Stimulated activated memory B cell treated with anti-CD40 and anti-IgM and Interleukin-4, amounts not matched to agents 10 μg/mL and 1 μg/mL and 100 μg/mL, for 72 hours (primary cell): ENCODE data around the gene TP53RK.

Source experiments
- ATAC-seq: fragments of 150-1000 bp; cut with Tn5 transposase; 2 replicates; pipeline ENCODE4 v1.10.0; 2021
- H3K27ac Mint-ChIP-seq: one replicate; pipeline ENCODE4 v1.8.0; 2022; ENCODE audit warnings: mild to moderate bottlenecking, mixed read lengths
- H3K27me3 Mint-ChIP-seq: one replicate; pipeline ENCODE4 v1.8.0; 2022; ENCODE audit warnings: mixed read lengths
- H3K36me3 Mint-ChIP-seq: one replicate; pipeline ENCODE4 v1.8.0; 2022; ENCODE audit warnings: mixed read lengths
- H3K4me1 Mint-ChIP-seq: one replicate; pipeline ENCODE4 v1.8.0; 2022; ENCODE audit warnings: mixed read lengths
- H3K4me3 Mint-ChIP-seq: one replicate; pipeline ENCODE4 v1.8.0; 2022; ENCODE audit warnings: mild to moderate bottlenecking, moderate library complexity, mixed read lengths
- H3K9me3 Mint-ChIP-seq: one replicate; pipeline ENCODE4 v1.8.0; 2022; ENCODE audit warnings: mixed read lengths

Gene TP53RK

GRCh38 chr20:46644733-46645132 lies 44.5 kb downstream of the TP53RK start:
- no peak for ATAC-seq
- H3K9me3 Mint-ChIP-seq = no peaks in the 10 kb centered on the region
- H3K27me3 Mint-ChIP-seq = peaks cover 53% of the 10 kb centered on the region
- no peak overlapping the region for H3K27ac Mint-ChIP-seq
- no peaks in the 10 kb centered on the region for H3K36me3 Mint-ChIP-seq
- H3K4me1 Mint-ChIP-seq = no peaks in the 10 kb centered on the region
- no peak overlapping the region for H3K4me3 Mint-ChIP-seq

GRCh38 chr20:46644160-46644559 lies 45.1 kb downstream of the TP53RK start:
- Mint-ChIP-seq H3K9me3 (no peaks in the 10 kb centered on the region), H3K4me3 (no peak overlapping the region), H3K27me3 (peaks cover 53% of the 10 kb centered on the region), H3K4me1 (no peaks in the 10 kb centered on the region), H3K27ac (no peak overlapping the region), H3K36me3 (no peaks in the 10 kb centered on the region)
- ATAC-seq = no peak

GRCh38 chr20:46642969-46643343 lies 46.3 kb downstream of the TP53RK start:
- Mint-ChIP-seq H3K36me3 (no peaks in the 10 kb centered on the region), H3K27ac (no peak overlapping the region), H3K9me3 (no peaks in the 10 kb centered on the region), H3K4me1 (no peaks in the 10 kb centered on the region), H3K27me3 (peaks cover 43% of the 10 kb centered on the region), H3K4me3 (no peak overlapping the region)
- ATAC-seq = no peak

DNA sequence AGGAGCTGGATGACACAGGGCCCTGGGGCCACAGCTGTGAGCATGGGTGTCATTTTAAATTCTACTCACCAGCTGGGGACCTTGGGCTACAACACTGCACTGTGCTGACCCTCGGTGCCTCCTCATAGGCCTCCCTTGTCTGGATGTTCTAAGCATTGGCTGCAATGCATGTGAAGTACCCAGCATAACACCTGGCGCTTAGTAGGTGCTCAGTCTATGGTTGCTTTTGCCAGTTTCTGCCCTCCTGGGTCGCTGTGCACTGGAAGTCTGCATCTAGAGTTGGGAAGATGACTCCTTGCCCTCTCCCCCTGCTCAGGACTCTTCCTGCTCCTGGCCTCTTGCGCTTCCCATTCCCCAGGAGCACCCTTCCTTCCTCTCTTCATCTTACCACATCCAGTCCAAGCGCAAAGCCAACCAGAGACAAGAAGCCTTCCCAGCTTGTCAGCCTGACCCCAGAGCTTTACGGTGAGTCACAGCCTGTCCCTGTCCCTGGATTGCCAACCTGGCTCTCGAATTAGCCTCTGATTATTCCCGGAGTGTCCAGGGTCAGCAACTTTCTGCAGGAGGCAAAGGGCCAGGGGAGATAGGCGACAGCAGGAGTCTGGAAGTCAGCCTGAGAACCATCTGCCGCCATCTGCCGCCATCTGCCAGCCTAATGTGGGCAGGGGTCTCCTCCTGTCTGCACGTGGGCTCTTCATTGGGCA lies 46.8 kb downstream of the TP53RK start:
- Mint-ChIP-seq H3K9me3 (no peaks in the 10 kb centered on the region), H3K4me3 (no peak overlapping the region), H3K27me3 (peaks cover 40% of the 10 kb centered on the region), H3K27ac (no peak overlapping the region), H3K4me1 (no peaks in the 10 kb centered on the region), H3K36me3 (no peaks in the 10 kb centered on the region)
- no peak for ATAC-seq

DNA sequence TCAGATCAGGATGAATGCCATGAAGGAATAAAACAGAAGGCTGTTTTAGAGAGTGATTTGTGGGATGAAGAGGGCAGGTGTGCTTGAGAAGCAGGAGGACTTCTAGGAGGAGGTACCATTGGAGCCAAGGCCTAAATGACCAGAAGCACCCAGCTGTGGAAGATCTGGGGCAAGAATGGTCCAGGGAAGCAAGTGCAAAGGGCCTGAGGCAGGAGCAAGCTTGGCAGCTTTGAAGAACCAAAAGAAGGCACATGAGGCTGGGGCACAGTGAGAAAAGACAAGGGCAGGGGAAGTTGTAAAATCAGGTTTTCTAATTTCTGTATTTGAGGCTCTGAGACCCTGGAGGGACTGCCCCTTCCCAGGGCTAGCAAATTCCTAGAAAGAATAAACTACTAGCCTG lies 47.8 kb downstream of the TP53RK start:
- peaks cover 40% of the 10 kb centered on the region for H3K27me3 Mint-ChIP-seq
- H3K27ac Mint-ChIP-seq = no peak overlapping the region
- no peak for ATAC-seq
- no peaks in the 10 kb centered on the region for H3K4me1 Mint-ChIP-seq
- H3K4me3 Mint-ChIP-seq = no peak overlapping the region
- no peaks in the 10 kb centered on the region for H3K9me3 Mint-ChIP-seq
- H3K36me3 Mint-ChIP-seq = no peaks in the 10 kb centered on the region

- H3K4me1 Mint-ChIP-seq = no peaks in the 10 kb centered on the region
- H3K36me3 Mint-ChIP-seq = no peaks in the 10 kb centered on the region
- H3K27me3 Mint-ChIP-seq = peaks cover 40% of the 10 kb centered on the region
- H3K9me3 Mint-ChIP-seq = no peaks in the 10 kb centered on the region
- no peak overlapping the region for H3K4me3 Mint-ChIP-seq
- no peak for ATAC-seq
- no peak overlapping the region for H3K27ac Mint-ChIP-seq
Measured at GRCh38 chr20:46640536-46641311, 48.5 kb downstream of the TP53RK start.

- Mint-ChIP-seq H3K4me1 (no peaks in the 10 kb centered on the region), H3K4me3 (no peak overlapping the region), H3K36me3 (no peaks in the 10 kb centered on the region), H3K9me3 (no peaks in the 10 kb centered on the region), H3K27me3 (peaks cover 47% of the 10 kb centered on the region), H3K27ac (no peak overlapping the region)
- no peak for ATAC-seq
Measured at GRCh38 chr20:46640044-46640443, 49.2 kb downstream of the TP53RK start.

- peaks cover 51% of the 10 kb centered on the region for H3K27me3 Mint-ChIP-seq
- ATAC-seq = no peak
Measured at GRCh38 chr20:46639587-46639986, 49.7 kb downstream of the TP53RK start.

GRCh38 chr20:46638898-46639274 lies 50.4 kb downstream of the TP53RK start:
- no peak for ATAC-seq
- Mint-ChIP-seq H3K4me3 (no peak overlapping the region), H3K27ac (no peak overlapping the region), H3K4me1 (no peaks in the 10 kb centered on the region), H3K9me3 (no peaks in the 10 kb centered on the region), H3K27me3 (peaks cover 54% of the 10 kb centered on the region), H3K36me3 (no peaks in the 10 kb centered on the region)

More at GRCh38 chr20:46639587-46639986, 49.7 kb downstream of the TP53RK start:
- H3K36me3 Mint-ChIP-seq = no peaks in the 10 kb centered on the region
- H3K4me3 Mint-ChIP-seq = no peak overlapping the region
- no peaks in the 10 kb centered on the region for H3K4me1 Mint-ChIP-seq
- no peaks in the 10 kb centered on the region for H3K9me3 Mint-ChIP-seq
- no peak overlapping the region for H3K27ac Mint-ChIP-seq

GRCh38 chr20:46638134-46638897 lies 50.9 kb downstream of the TP53RK start:
- ATAC-seq = no peak
- H3K4me1 Mint-ChIP-seq = no peaks in the 10 kb centered on the region
- H3K27me3 Mint-ChIP-seq = peaks cover 60% of the 10 kb centered on the region
- H3K27ac Mint-ChIP-seq = no peak overlapping the region
- H3K36me3 Mint-ChIP-seq = no peaks in the 10 kb centered on the region
- H3K9me3 Mint-ChIP-seq = no peaks in the 10 kb centered on the region
- H3K4me3 Mint-ChIP-seq = no peak overlapping the region

DNA sequence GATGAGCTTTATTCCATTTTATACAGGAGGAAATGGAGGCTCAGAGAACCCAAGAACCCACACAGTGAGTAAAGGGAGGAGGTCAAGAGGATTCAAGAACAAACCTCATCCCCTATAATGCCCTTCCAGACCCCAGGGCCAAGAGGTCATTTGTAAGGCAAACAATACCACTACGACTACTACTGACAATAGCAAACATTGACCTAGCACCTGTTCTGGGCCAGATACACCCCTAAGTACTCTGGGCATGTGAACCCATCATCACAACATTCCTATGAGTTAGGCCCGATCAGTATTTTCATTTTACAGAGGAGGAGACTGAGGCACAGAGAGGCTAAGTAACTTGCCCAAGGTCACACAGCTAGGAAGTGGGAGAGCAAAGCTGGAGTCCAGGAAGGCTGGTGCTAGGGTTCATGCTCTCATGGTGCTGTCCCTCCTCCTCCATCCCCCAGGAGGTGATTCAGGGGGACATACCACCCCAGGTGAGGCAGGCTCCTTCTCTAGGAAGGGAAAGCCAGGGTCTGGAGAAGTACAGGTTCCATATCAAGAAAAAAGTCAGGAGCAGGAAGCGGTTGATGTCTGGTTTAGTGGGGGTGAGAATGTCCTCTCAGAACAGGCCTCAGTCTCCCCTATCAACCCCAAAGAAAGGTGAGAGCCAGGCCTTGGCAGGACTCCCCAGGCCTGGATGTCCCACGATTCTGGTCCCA lies 51.7 kb downstream of the TP53RK start:
- no peak overlapping the region for H3K27ac Mint-ChIP-seq
- no peaks in the 10 kb centered on the region for H3K4me1 Mint-ChIP-seq
- no peaks in the 10 kb centered on the region for H3K36me3 Mint-ChIP-seq
- no peaks in the 10 kb centered on the region for H3K9me3 Mint-ChIP-seq
- no peak for ATAC-seq
- no peak overlapping the region for H3K4me3 Mint-ChIP-seq
- H3K27me3 Mint-ChIP-seq = peaks cover 62% of the 10 kb centered on the region

DNA sequence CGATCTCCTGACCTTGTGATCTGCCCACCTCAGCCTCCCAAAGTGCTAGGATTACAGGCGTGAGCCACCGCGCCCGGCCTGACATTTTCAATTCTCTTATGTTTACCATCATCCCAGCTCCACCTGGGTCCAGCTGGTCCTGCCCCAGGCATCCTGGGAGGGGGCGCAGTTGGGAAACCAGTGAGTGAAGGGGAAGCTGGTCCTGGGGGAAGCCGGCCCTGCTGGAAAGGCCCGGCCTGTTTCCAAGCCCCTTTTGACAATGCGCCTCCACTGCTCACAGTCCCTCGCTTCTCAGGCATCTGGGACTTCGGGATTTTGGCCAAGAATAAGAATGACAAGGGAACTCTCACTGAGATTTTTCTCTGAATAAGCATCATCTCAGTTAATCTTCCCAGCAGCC lies 52.2 kb downstream of the TP53RK start:
- Mint-ChIP-seq H3K9me3 (no peaks in the 10 kb centered on the region), H3K27ac (no peak overlapping the region), H3K4me1 (no peaks in the 10 kb centered on the region), H3K27me3 (peaks cover 61% of the 10 kb centered on the region), H3K4me3 (no peak overlapping the region), H3K36me3 (no peaks in the 10 kb centered on the region)
- no peak for ATAC-seq

DNA sequence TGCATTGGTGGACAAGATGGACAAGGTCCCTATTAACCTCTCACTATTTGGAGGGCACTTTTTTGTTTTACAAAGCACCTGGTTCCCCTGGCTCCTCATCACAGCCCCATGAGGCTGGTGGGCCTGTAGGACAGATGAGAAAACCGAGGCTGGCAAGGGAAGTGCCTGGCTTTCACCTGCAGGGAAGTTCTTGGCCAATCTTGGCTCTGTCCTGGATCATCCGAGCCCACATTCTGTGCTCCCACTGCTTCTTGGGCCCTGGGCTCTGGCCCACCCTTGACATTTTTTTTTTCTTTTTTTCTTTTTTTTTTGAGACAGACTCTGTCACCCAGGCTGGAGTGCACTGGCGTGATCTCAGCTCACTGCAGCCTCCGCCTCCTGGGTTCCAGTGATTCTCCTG lies 52.7 kb downstream of the TP53RK start:
- no peak overlapping the region for H3K27ac Mint-ChIP-seq
- H3K9me3 Mint-ChIP-seq = no peaks in the 10 kb centered on the region
- H3K27me3 Mint-ChIP-seq = peaks cover 61% of the 10 kb centered on the region
- H3K4me1 Mint-ChIP-seq = no peaks in the 10 kb centered on the region
- ATAC-seq = no peak
- no peak overlapping the region for H3K4me3 Mint-ChIP-seq
- H3K36me3 Mint-ChIP-seq = no peaks in the 10 kb centered on the region

DNA sequence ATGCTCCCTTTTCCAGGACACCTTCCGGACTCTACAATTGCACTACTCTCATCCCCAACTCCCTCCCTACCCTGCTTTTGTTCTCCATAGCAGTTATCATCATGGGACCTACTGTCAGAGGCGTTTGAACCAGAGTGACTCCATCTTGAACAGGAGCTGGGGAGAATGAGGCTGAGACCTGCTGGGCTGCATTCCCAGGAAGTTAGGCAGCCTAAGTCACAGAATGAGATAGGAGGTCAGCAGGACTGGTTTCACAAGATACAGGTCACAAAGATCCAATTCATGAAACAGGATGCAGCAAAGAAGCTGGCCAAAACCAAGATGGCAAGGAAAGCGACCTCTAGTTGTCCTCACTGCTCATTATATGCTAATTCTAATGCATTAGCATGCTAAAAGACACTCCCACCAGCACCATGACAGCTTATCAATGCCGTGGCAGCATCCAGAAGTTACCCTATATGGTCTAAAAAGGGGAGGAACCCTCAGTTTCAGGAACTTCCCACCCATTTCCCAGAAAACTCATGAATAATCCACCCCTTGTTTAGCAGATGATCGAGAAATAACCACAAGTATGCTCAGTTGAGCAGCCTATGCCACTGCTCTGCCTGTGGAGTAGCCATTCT lies 53.6 kb downstream of the TP53RK start:
- H3K27ac Mint-ChIP-seq = no peak overlapping the region
- H3K4me1 Mint-ChIP-seq = no peaks in the 10 kb centered on the region
- no peaks in the 10 kb centered on the region for H3K9me3 Mint-ChIP-seq
- no peak for ATAC-seq
- no peak overlapping the region for H3K4me3 Mint-ChIP-seq
- peaks cover 57% of the 10 kb centered on the region for H3K27me3 Mint-ChIP-seq
- H3K36me3 Mint-ChIP-seq = no peaks in the 10 kb centered on the region

- Mint-ChIP-seq H3K36me3 (peaks cover 3% of the 10 kb centered on the region), H3K9me3 (peaks cover 3% of the 10 kb centered on the region), H3K4me1 (no peaks in the 10 kb centered on the region), H3K27ac (no peak overlapping the region), H3K27me3 (peaks cover 57% of the 10 kb centered on the region), H3K4me3 (no peak overlapping the region)
- ATAC-seq = no peak
Measured at GRCh38 chr20:46634528-46634927, 54.7 kb downstream of the TP53RK start.
